NCI-H1436 (cell line): ENCODE data around the gene TRIP11.

Experiments used
- DNase-seq: peaks from one replicate; lab custom pipeline; 2025; lab: John Stamatoyannopoulos, UW

The TRIP11 gene

DNA sequence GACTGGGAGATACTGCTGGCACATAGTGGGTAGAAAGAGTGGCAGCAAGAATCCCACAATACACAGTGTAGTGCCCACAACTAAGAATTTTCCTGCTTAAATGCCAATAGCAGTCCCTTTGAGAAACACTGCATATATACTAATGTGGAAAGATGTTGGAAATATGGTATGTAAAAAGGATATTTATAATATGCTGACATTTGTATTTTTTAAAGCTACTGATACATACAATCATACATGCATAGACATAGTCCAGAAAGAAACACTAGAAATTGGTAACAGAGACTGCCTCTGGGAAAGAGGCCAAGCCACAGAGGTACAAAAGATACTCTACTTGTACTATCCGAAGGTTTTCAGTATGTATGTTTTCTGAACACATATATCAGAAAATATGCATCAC, 30.3 kb downstream of the TRIP11 start:
- no peak for DNase-seq

- no peak for DNase-seq
Measured at GRCh38 chr14:92005019-92005418, 34.8 kb downstream of the TRIP11 start.

- DNase-seq: no peak
Measured at GRCh38 chr14:92004062-92004461, 35.8 kb downstream of the TRIP11 start.

- no peak for DNase-seq
Measured at GRCh38 chr14:91998667-91999570, 40.9 kb downstream of the TRIP11 start.

DNA sequence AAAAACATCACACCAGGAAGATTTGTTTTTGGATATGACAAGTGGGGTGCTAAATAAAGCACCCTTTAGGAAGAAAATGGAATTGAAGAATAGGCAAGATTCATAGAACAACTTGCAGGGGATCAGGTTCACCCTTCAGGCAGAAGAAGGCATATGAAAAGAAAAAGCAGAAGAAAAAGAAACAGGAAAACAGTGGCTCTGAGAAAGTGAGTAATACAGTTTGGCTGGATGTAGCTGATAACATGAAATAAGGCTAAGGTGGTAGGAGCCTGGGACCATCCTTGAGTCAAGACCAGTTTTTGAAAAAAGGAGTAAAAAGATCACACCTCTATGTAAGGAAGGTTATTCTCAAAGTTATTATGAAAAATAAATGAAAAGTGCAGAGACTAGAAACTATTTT, 42.4 kb downstream of the TRIP11 start:
- no peak for DNase-seq

- DNase-seq: peak; percentile 83
Measured at GRCh38 chr14:91996948-91997371, 42.9 kb downstream of the TRIP11 start.

DNA sequence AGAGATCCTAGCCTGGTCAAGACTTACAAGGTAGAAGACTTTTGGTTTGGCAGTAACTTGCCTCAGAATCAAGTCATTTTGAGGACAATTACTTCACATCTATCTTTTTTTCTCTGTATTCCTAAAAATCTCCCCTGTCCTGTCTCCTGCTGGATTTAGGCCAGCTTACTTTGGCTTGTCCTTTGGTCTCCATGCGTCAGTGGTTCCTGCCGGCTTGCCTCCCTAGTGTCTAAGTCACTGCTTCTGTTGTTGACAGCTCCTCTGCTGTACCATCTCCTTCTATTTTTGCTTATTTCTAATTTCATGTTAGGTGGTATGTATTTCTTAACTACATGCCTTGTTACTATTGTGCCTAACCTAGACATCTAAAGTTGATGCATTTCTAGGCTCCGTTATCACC, 52.7 kb downstream of the TRIP11 start:
- DNase-seq: no peak

DNA sequence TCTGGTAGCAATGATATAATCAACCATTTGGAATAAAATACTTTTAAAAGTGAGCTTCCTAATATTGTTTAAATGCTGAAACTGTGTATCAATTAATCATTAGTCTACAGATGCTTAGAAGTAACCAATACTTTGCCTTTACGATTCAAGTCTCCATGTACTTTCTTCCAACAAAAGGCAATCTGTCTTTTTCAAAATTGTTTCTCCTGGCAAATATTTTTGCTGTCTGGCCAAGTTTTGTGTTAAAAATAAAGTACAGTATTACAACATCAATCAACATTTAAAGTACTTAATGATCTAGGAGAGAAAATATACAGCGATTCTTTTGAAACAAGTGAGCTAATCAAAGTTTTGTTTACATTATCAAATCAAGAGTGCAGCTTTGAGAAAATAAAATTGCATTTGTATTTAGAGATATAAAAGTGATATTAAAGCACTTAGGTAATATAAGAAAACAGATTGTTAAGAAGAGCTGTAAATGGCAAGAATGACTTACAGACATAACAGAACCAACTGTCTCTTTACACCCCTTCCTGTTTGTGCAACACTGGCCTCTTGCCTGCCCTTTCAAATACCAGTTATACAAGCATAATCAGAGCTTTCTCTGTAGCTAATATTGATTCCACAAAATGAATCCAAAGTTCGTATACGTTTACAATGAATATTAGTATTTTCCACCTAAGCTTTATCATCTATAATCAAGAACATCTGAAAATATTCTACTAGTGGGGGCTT, 54.2 kb downstream of the TRIP11 start:
- DNase-seq: no peak

DNA sequence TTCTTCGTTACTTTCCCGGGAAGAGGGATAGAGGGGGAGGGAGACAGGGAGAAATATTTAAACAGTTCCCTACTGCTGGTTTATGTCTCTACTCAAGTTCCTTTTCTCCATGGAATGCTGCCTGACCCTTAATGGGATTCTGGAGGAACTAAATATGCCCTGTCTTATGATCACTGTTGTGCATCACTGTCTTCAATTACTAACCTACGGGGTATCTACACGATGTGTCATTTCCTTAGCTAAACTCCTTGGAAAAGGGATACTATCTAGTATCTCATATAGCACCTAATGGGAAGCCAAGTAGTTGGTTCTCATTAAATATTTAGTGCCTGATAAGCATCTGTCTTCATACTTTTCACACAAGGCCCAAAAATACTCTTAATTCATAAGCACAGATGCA, 54.9 kb downstream of the TRIP11 start:
- DNase-seq: no peak

- DNase-seq: no peak
Measured at GRCh38 chr14:91983588-91983987, 56.3 kb downstream of the TRIP11 start.

GRCh38 chr14:91980157-91980556, 59.7 kb downstream of the TRIP11 start:
- no peak for DNase-seq

GRCh38 chr14:91977884-91978283, 62.0 kb downstream of the TRIP11 start:
- no peak for DNase-seq

DNA sequence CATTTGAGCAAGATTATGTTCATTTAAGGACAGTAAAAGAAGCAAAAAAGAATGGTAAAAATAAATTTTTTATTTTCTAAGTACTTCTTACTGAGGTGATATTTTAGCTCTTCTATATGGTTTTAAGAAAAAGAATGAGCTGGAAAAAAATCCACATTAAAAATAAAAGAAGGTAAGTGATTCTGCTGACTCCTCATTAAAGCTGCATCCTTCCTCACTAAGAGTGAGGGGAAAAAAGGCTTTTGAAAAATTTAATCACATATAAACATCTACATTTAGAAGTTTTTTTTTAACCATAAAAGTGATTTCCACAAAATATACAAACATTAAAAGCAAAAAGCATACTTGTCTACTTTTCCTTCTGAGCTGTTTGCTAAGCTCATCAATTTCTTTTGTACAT, 64.1 kb downstream of the TRIP11 start:
- no peak for DNase-seq

DNA sequence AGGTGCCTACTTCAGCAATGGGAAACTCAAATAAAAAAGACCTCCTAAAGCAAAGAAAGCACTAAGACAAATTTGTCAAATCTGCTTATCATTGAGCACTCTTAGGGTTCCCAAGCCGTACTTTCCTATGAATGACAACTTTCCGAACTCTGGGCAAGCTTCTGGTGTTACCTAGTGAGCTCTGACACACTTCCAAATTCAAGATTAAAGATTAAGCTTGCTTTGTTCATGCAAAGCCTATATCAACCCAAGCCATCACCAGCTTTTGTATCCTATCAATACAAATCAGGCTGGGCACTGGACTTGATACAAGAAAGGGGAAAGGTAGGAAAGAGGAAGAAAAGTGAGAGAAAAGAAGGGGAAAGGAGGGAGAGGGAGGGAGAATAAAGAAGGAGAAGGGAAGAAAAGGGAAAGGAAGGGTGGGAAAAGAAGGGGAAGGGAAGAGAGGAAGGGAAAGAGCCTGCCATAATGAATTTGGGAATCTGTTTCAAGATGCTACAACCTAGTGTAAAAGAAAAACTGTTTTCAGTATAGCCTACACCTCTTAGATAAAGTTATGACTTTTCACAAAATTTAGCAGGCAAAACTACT, 68.6 kb downstream of the TRIP11 start:
- no peak for DNase-seq

DNA sequence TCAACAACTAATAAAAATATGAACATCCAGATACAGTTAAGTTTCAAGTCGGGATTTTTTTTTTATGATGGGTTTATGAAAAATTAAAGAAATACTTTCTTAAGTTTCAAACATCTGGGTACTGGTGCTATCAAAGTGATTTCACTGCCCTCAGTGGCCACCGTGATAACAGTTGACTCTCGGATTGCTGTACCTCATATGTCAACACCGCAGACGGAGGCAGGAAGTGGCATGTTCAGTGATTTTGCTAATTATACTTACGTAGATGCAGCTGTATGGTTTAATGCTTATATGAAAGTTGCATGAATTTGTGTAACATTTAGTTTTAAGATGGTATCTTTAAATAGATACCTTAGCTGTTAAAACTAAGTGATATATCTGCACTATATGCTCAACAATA, 71.6 kb downstream of the TRIP11 start:
- no peak for DNase-seq

- no peak for DNase-seq
Measured at GRCh38 chr14:91964724-91965123, 75.1 kb downstream of the TRIP11 start.

GRCh38 chr14:91964011-91964410, 75.8 kb downstream of the TRIP11 start:
- no peak for DNase-seq

- DNase-seq: no peak
Measured at GRCh38 chr14:91963465-91963864, 76.4 kb downstream of the TRIP11 start.

DNA sequence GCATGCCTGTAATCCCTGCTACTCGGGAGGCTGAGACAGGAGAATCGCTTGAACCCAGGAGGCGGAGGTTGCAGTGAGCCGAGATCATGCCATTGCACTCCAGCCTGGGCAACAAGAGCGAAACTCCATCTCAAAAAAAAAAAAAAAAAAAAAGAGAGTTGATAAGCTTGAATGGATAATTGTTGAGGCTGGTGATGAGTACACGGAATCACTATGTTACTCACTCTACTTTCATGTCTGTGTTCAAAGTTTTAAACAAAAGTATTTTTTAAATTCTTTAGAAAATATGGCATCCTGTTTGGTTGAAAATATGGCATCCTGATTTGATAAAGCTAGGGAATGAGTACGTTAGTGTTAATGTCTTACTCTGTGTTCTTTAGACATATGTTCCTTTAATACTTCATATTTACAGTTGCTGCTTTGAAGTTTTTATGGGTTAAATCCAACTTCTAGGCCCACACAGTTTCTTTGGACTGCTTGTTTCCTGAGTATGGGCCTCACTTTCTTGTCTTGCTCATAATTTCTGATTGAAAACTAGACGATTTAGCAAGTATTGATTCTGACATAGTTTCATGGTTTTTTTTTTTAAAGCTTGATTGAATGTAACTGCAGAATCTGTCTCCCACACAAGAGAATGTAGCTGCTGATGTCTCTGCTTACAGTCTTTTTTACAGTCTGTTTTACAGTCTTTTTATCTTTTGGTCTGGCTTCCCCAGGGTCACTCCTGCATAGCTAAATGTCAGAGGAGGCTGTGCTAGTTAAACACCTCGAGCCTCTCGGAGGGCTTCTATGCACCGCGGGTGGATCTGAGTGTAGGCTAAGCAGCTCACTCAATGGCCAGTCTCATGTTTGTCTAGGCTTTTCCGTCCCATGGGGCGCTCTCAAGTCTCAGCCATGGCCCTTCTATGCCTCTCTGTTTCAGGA, 78.3 kb downstream of the TRIP11 start:
- DNase-seq: no peak

- no peak for DNase-seq
Measured at GRCh38 chr14:91957876-91958313, 82.0 kb downstream of the TRIP11 start.

DNA sequence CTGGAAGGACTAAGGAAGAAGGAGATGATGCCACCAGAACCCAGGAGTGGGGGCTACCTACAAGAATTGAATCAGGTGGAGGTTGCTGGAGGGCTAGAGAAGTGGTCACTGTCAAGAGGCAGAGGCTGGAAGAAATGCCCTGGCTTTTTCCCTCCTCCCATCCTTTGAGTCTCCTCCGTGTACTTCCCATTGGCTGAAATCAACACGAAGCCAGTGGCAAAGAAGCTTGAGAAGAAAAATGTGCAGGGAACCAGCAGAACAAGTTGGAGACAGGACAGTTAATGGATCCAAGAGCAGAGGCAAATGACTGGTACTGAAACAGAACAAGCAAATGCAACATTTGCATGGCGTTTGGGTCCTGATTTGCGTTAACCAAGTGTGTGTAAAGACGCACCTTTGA, 83.2 kb downstream of the TRIP11 start:
- DNase-seq: no peak

DNA sequence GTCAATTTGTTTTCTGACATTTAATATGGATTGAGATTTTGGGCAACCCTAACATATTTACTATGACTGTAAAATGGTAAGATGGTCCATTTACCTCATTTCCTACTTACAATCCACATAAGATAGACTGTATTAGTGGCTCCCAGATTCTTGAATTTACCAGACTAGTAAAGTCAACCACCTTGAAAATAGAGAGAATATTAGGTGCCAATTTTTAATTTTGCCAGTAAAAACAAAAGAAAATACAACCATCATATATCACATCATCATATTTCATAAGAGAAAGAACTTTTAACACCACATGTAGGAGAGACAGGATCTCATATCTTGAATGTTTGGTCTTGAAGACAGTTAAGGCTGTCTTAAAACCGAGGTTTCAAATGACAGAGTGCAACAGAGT, 84.7 kb downstream of the TRIP11 start:
- DNase-seq: no peak
